ENCODE measurements around the gene PTGR3.

DNA sequence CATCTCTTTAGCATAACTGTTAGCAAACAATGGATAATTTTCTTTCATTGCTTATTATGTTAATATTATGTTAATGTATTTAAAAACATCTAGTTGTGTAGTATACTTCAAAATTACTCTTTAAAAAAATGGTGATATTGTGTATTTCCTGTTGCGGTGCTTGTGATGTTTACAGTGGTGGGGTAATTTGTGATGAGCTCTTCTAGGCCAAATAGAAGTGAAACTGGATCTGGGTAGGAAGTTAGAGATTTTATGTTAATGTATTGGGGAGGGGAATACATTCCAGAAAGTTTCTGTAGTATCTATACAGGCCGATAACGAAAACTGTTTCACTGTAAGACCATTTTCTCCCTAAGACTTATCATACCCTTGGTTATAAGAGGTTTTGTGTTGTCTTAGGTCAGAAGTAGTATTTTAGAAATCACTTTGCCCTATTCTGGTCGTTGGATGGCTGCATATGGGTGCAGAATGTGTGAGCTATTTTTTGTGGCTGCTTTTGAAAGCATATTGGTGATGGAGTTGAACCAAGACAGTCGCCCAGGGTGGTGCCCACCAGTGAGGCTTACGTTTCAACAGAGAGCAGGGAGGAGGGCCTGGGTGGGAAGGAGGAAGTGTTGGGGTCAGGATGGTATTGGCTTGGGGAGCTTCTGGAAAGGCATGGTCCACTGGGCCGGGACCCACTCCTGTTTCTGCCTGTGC, 7.4 kb upstream of the PTGR3 start:
- TF ChIP-seq, protein P1, sequence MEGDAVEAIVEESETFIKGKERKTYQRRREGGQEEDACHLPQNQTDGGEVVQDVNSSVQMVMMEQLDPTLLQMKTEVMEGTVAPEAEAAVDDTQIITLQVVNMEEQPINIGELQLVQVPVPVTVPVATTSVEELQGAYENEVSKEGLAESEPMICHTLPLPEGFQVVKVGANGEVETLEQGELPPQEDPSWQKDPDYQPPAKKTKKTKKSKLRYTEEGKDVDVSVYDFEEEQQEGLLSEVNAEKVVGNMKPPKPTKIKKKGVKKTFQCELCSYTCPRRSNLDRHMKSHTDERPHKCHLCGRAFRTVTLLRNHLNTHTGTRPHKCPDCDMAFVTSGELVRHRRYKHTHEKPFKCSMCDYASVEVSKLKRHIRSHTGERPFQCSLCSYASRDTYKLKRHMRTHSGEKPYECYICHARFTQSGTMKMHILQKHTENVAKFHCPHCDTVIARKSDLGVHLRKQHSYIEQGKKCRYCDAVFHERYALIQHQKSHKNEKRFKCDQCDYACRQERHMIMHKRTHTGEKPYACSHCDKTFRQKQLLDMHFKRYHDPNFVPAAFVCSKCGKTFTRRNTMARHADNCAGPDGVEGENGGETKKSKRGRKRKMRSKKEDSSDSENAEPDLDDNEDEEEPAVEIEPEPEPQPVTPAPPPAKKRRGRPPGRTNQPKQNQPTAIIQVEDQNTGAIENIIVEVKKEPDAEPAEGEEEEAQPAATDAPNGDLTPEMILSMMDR (tag by site-specific recombination; IDR thresholded peaks at IDR 0.05), result no peak
- TF ChIP-seq GLIS1 (tag by site-specific recombination; IDR thresholded peaks at IDR 0.05) (no peak), TCF7L2 (IDR thresholded peaks at IDR 0.05; ENCODE audit: borderline replicate concordance, low read depth, low read length) (0 out of 2 replicates have a peak, but pooled peaks have one; percentile 22)
- TF ChIP-seq, protein P2, sequence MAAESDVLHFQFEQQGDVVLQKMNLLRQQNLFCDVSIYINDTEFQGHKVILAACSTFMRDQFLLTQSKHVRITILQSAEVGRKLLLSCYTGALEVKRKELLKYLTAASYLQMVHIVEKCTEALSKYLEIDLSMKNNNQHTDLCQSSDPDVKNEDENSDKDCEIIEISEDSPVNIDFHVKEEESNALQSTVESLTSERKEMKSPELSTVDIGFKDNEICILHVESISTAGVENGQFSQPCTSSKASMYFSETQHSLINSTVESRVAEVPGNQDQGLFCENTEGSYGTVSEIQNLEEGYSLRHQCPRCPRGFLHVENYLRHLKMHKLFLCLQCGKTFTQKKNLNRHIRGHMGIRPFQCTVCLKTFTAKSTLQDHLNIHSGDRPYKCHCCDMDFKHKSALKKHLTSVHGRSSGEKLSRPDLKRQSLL (tag by site-specific recombination; IDR thresholded peaks at IDR 0.05), result no peak
